Brain microvascular endothelial cell (primary cell): Measurements from ENCODE around the gene UBE2E1.
"Not testable (repeated sequence)": the region's sequence is repeated elsewhere in the genome, so short reads cannot be mapped to it uniquely, and the experiment has no call there.

Source experiments
- DNase-seq: peaks from one replicate; pipeline ENCODE4 v3.0.0-alpha.2; 2020
- H3K27ac ChIP-seq: fragments of 250-450 bp; sonication (Bioruptor Pico); 2 replicates; pipeline ENCODE4 v1.5.1; 2020; ENCODE audit warnings: mild to moderate bottlenecking, moderate library complexity
- H3K27me3 ChIP-seq: fragments of 250-450 bp; sonication (Bioruptor Pico); replicated peaks from 2 replicates; pipeline ENCODE4 v1.5.1; 2020; ENCODE audit warnings: mild to moderate bottlenecking
- H3K36me3 ChIP-seq: fragments of 250-450 bp; sonication (Bioruptor Pico); replicated peaks from 2 replicates; pipeline ENCODE4 v1.5.1; 2020; ENCODE audit warnings: mild to moderate bottlenecking
- H3K4me3 ChIP-seq: 2 replicates; pipeline ENCODE4 v1.5.1; 2011; ENCODE audit warnings: low read depth, mild to moderate bottlenecking, control low read depth, low read length, moderate library complexity
- CTCF ChIP-seq: IDR thresholded peaks from 2 replicates; pipeline ENCODE4 v1.5.1; 2011; ENCODE audit warnings: low read depth, mild to moderate bottlenecking, moderate library complexity, low read length, control low read depth, inconsistent platforms; ENCODE audit errors: missing control alignments
- in situ Hi-C: cut with HindIII; loops from 2 replicates; pipeline ENCODE4 v1.10.0; 2017; ENCODE audit warnings: low sequenced_read_pairs, low pct_ligation_motif_present

Gene UBE2E1

GRCh38 chr3:23845326-23846216 is 39.8 kb downstream of the UBE2E1 start:
- TF ChIP-seq CTCF: no peak
- Histone ChIP-seq H3K36me3 (no peaks in the 10 kb centered on the region), H3K27me3 (no peaks in the 10 kb centered on the region), H3K4me3 (no peak overlapping the region), H3K27ac (no peak overlapping the region)
- DNase-seq: no peak
- in situ Hi-C loops: no loop called here

DNA sequence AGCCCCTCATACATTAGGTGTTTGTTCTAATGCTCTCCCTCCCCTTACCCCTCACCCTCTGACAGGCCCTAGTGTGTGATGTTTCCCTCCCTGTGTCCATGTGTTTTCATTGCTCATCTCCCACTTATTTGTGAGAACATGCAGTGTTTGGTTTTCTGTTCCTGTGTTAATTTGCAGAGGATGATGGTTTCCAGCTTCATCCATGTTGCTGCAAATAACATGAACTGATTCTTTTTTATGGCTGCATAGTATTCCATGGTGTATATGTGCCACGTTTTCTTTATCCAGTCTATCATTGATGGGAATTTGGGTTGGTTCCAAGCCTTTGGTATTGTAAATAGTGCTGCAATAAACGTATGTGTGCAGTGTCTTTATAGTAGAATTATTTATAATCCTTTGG is 43.7 kb downstream of the UBE2E1 start:
- H3K36me3 ChIP-seq, H3K27me3 ChIP-seq, in situ Hi-C loops, H3K4me3 ChIP-seq, H3K27ac ChIP-seq, DNase-seq: not testable (repeated sequence)

DNA sequence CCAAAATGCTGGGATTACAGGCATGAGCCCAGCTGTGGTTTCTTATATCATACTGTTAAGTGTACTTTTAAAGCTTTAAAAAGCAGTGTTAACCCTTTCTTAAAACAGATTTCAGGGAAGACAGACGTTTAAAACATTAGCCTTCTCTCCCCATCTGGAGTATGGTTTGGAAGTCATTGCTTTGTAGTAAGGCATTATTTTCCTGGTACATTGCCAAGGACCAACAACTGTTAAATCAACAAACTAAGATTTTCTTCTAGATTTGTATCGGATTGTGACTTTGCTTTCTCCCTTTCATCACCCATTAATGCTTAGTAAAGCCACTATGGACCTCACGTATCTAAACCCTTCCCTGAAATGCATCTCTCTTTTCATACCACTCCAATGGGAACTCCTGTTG is 50.5 kb downstream of the UBE2E1 start:
- H3K27me3 ChIP-seq: no peaks in the 10 kb centered on the region
- DNase-seq: no peak
- no peak overlapping the region for H3K4me3 ChIP-seq
- in situ Hi-C loops: no loop called here
- no peak overlapping the region for H3K27ac ChIP-seq
- no peaks in the 10 kb centered on the region for H3K36me3 ChIP-seq
- TF ChIP-seq CTCF: no peak

DNA sequence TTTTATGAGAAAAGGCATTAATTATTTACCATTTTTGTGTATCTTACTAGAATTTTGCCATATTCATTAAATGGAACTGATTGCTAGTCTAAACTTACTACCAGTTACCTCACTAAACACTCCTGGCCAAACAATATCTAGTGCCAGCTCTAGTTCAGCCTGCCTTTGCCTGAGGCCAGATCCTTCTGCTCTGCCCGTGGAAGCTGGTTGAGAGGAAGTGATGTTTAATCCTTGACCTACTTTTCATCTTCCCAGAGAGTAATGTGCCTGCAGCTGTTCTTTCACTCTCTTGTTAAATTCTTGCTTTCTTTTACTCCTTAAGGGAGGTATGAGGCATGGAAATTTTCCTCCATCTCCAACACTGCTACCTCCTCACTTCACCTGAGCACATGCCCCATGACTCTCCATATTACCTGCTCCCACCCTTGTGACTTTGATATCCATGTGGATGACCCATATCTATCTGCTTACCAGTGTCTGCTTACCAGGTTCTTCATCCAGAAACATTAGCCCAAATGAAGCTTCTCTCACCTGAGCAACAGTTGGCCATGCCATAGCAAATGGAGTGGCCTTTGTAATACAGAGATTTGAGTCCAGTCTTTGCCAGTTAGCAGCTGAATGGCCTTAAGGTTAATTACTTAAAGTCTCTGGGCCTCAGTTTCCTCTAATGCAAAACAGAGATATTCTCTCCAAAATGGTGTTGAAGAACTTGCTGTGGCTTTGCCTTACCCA is 53.4 kb downstream of the UBE2E1 start:
- in situ Hi-C loops: no loop called here
- Histone ChIP-seq H3K27me3 (no peaks in the 10 kb centered on the region), H3K27ac (no peak overlapping the region), H3K36me3 (peaks cover 2% of the 10 kb centered on the region), H3K4me3 (no peak overlapping the region)
- TF ChIP-seq CTCF: no peak
- no peak for DNase-seq

GRCh38 chr3:23859839-23860382 is 54.2 kb downstream of the UBE2E1 start:
- Histone ChIP-seq H3K27me3 (no peaks in the 10 kb centered on the region), H3K27ac (no peak overlapping the region), H3K36me3 (peaks cover 2% of the 10 kb centered on the region), H3K4me3 (no peak overlapping the region)
- in situ Hi-C loops: no loop called here
- no peak for TF ChIP-seq CTCF
- DNase-seq: no peak

DNA sequence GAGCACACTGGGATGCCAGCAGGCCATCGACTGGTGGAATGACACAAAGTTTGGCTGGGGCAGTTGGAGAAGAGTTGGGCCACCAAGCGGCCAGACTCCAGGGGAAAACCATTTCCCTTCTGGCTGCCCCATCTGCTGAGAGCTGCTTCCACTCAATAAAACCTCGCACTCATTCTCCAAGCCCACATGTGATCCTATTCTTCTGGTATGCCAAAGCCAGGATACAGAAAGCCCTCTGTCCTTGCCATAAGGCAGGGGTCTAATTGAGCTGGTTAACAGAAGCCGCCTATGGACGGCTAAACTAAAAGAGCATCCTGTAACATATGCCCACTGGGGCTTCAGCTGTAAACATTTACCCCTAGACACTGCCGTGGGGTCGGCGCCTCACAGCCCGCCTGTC is 55.9 kb downstream of the UBE2E1 start:
- Histone ChIP-seq H3K27me3 (no peaks in the 10 kb centered on the region), H3K27ac (no peak overlapping the region), H3K36me3 (peaks cover 2% of the 10 kb centered on the region), H3K4me3 (no peak overlapping the region)
- in situ Hi-C loops: no loop called here
- DNase-seq: no peak
- no peak for TF ChIP-seq CTCF
